ENCODE measurements around the gene SEMA3F.

GRCh38 chr3:50229490-50229889 is 74.4 kb downstream of the SEMA3F start:
- TF ChIP-seq CTCF (IDR thresholded peaks at IDR 0.05; ENCODE audit: insufficient read depth, low read length) (no peak), REST (IDR thresholded peaks at IDR 0.05; ENCODE audit: insufficient replicate concordance, low read depth) (no peak)
